HEK293T (cell line): ENCODE results near the gene NCAPD2.

Source experiments
- CTCF ChIA-PET: fragments of 350-600 bp; formaldehyde crosslinking; extraction: SDS; loops from one replicate; lab custom pipeline; 2021; ENCODE audit warnings: antibody characterized with exemption, inconsistent platforms; lab: Yijun Ruan, JAX
- POLR2A ChIA-PET: fragments of 350-600 bp; formaldehyde crosslinking; extraction: SDS; loops from one replicate; lab custom pipeline; 2020; ENCODE audit warnings: antibody characterized with exemption, inconsistent platforms; lab: Yijun Ruan, JAX
- DNase-seq: peaks from one replicate; pipeline ENCODE4 v3.0.0; 2012; ENCODE audit warnings: mixed read lengths; ENCODE audit errors: extremely low spot score
- ARNT ChIP-seq: fragments of 450-650 bp; IDR thresholded peaks from 2 replicates; pipeline ENCODE4 v1.6.1; 2017; ENCODE audit warnings: mild to moderate bottlenecking
- BHLHE40 ChIP-seq: fragments of 450-650 bp; IDR thresholded peaks from 2 replicates; pipeline ENCODE4 v1.6.1; 2016; ENCODE audit warnings: mild to moderate bottlenecking, moderate library complexity, borderline replicate concordance
- CTBP1 ChIP-seq: fragments of 450-650 bp; IDR thresholded peaks from 2 replicates; pipeline ENCODE4 v1.6.1; 2016; ENCODE audit warnings: borderline replicate concordance
- ELF4 ChIP-seq: fragments of 450-650 bp; IDR thresholded peaks from 2 replicates; pipeline ENCODE4 v1.6.1; 2017; ENCODE audit warnings: antibody characterized with exemption
- FOXA1 ChIP-seq: fragments of 450-650 bp; IDR thresholded peaks from 2 replicates; pipeline ENCODE4 v1.6.1; 2016; ENCODE audit warnings: mild to moderate bottlenecking
- FOXK2 ChIP-seq: fragments of 450-650 bp; IDR thresholded peaks from 2 replicates; pipeline ENCODE4 v1.6.1; 2016; ENCODE audit warnings: mild to moderate bottlenecking
- FOXM1 ChIP-seq: fragments of 450-650 bp; IDR thresholded peaks from 2 replicates; pipeline ENCODE4 v1.6.1; 2017; ENCODE audit warnings: mild to moderate bottlenecking, borderline replicate concordance
- L3MBTL2 ChIP-seq: fragments of 450-650 bp; conservative IDR thresholded peaks from 2 replicates; pipeline ENCODE4 v1.6.1; 2016; ENCODE audit warnings: mild to moderate bottlenecking
- LEF1 ChIP-seq: fragments of 450-650 bp; IDR thresholded peaks from 2 replicates; pipeline ENCODE4 v1.6.1; 2017; ENCODE audit warnings: mild to moderate bottlenecking, borderline replicate concordance
- NFRKB ChIP-seq: fragments of 450-650 bp; IDR thresholded peaks from 2 replicates; pipeline ENCODE4 v1.6.1; 2016; ENCODE audit warnings: mild to moderate bottlenecking, moderate library complexity
- PKNOX1 ChIP-seq: fragments of 450-650 bp; IDR thresholded peaks from 2 replicates; pipeline ENCODE4 v1.6.1; 2016
- SP1 ChIP-seq: fragments of 450-650 bp; IDR thresholded peaks from 2 replicates; pipeline ENCODE4 v1.6.1; 2017
- SUZ12 ChIP-seq: fragments of 450-650 bp; IDR thresholded peaks from 2 replicates; pipeline ENCODE4 v1.6.1; 2016; ENCODE audit warnings: mild to moderate bottlenecking
- TARDBP ChIP-seq: fragments of 450-650 bp; IDR thresholded peaks from 2 replicates; pipeline ENCODE4 v1.6.1; 2016
- ZNF384 ChIP-seq: fragments of 450-650 bp; IDR thresholded peaks from 2 replicates; pipeline ENCODE4 v1.6.1; 2016

The NCAPD2 gene

DNA sequence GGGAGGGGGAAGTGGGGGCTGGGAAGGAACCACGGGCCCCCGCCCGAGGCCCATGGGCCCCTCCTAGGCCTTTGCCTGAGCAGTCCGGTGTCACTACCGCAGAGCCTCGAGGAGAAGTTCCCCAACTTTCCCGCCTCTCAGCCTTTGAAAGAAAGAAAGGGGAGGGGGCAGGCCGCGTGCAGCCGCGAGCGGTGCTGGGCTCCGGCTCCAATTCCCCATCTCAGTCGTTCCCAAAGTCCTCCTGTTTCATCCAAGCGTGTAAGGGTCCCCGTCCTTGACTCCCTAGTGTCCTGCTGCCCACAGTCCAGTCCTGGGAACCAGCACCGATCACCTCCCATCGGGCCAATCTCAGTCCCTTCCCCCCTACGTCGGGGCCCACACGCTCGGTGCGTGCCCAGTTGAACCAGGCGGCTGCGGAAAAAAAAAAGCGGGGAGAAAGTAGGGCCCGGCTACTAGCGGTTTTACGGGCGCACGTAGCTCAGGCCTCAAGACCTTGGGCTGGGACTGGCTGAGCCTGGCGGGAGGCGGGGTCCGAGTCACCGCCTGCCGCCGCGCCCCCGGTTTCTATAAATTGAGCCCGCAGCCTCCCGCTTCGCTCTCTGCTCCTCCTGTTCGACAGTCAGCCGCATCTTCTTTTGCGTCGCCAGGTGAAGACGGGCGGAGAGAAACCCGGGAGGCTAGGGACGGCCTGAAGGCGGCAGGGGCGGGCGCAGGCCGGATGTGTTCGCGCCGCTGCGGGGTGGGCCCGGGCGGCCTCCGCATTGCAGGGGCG is 40.2 kb downstream of the NCAPD2 start, which contains the start of gene GAPDH:
Gene GAPDH (plus strand): TSS at position 595 of the 772 bp plus-strand sequence. CDS start 316 bp downstream, outside the sequence.
- CTCF ChIA-PET, result no interaction called here
- POLR2A ChIA-PET, result interaction anchor here (0.5 to 3.0 kb wide), 44 partner anchors 8 to 335 kb away, joined by 3 to 77 read pairs (median 4); partner anchors contain the start of genes IFFO1, MRPL51, NCAPD2 and NOP2
- TF ChIP-seq L3MBTL2 (peak; percentile 97), SP1 (no peak), BHLHE40 (no peak), CTBP1 (peak; percentile 25; the same call in 1 of the 2 replicates), ARNT (peak; percentile 45; the same call in 1 of the 2 replicates), ELF4 (peak; percentile 83; the same call in 1 of the 2 replicates), NFRKB (no peak), FOXM1 (peak; percentile 80; the same call in 1 of the 2 replicates), FOXA1 (no peak), ZNF384 (peak; percentile 96)
- DNase-seq, result peak; percentile 89

- ChIA-PET POLR2A (interaction anchor here (1.0 to 3.0 kb wide), 25 partner anchors 9 to 335 kb away, joined by 3 to 77 read pairs (median 6); partner anchors contain the start of genes IFFO1, MRPL51, NCAPD2 and NOP2), CTCF (no interaction called here)
- TF ChIP-seq ZNF384 (no peak), ARNT (no peak), ELF4 (no peak), NFRKB (no peak), SP1 (no peak)
- DNase-seq, result peak; percentile 52
These were observed 40.7 kb downstream of the NCAPD2 start for GRCh38 chr12:6534695-6534944.

DNA sequence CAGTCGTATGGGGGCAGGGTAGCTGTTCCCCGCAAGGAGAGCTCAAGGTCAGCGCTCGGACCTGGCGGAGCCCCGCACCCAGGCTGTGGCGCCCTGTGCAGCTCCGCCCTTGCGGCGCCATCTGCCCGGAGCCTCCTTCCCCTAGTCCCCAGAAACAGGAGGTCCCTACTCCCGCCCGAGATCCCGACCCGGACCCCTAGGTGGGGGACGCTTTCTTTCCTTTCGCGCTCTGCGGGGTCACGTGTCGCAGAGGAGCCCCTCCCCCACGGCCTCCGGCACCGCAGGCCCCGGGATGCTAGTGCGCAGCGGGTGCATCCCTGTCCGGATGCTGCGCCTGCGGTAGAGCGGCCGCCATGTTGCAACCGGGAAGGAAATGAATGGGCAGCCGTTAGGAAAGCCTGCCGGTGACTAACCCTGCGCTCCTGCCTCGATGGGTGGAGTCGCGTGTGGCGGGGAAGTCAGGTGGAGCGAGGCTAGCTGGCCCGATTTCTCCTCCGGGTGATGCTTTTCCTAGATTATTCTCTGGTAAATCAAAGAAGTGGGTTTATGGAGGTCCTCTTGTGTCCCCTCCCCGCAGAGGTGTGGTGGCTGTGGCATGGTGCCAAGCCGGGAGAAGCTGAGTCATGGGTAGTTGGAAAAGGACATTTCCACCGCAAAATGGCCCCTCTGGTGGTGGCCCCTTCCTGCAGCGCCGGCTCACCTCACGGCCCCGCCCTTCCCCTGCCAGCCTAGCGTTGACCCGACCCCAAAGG is 41.2 kb downstream of the NCAPD2 start:
- peak; percentile 59 for DNase-seq
- ChIA-PET CTCF (interaction anchor here (0.7 to 1.5 kb wide), 2 partner anchors 18 to 22 kb away, joined by 3 to 6 read pairs; no protein-coding TSS in a partner anchor), POLR2A (interaction anchor here (0.7 to 3.0 kb wide), 16 partner anchors 9 to 334 kb away, joined by 3 to 77 read pairs (median 7); partner anchors contain the start of genes IFFO1, MRPL51, NCAPD2 and NOP2)
- TF ChIP-seq TARDBP, result no peak
- TF ChIP-seq NFRKB, result no peak
- no peak for TF ChIP-seq BHLHE40
- no peak for TF ChIP-seq SUZ12
- no peak for TF ChIP-seq ZNF384
- TF ChIP-seq FOXM1, result no peak
- TF ChIP-seq LEF1, result no peak
- TF ChIP-seq ELF4, result no peak
- no peak for TF ChIP-seq FOXK2

DNA sequence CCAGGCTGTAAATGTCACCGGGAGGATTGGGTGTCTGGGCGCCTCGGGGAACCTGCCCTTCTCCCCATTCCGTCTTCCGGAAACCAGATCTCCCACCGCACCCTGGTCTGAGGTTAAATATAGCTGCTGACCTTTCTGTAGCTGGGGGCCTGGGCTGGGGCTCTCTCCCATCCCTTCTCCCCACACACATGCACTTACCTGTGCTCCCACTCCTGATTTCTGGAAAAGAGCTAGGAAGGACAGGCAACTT is 41.7 kb downstream of the NCAPD2 start:
- CTCF ChIA-PET, result interaction anchor here (0.7 to 1.5 kb wide), 2 partner anchors 18 to 21 kb away, joined by 3 to 6 read pairs; no protein-coding TSS in a partner anchor
- POLR2A ChIA-PET, result interaction anchor here (0.7 to 3.0 kb wide), 10 partner anchors 9 to 199 kb away, joined by 3 to 77 read pairs (median 8); partner anchors contain the start of genes COPS7A, IFFO1, MRPL51 and NCAPD2
- TF ChIP-seq CTBP1 (no peak), PKNOX1 (no peak), ELF4 (no peak), FOXK2 (no peak), FOXM1 (no peak), BHLHE40 (no peak), FOXA1 (no peak), ARNT (no peak), LEF1 (no peak), L3MBTL2 (no peak), NFRKB (no peak), SP1 (no peak), TARDBP (no peak)
- DNase-seq, result no peak

DNA sequence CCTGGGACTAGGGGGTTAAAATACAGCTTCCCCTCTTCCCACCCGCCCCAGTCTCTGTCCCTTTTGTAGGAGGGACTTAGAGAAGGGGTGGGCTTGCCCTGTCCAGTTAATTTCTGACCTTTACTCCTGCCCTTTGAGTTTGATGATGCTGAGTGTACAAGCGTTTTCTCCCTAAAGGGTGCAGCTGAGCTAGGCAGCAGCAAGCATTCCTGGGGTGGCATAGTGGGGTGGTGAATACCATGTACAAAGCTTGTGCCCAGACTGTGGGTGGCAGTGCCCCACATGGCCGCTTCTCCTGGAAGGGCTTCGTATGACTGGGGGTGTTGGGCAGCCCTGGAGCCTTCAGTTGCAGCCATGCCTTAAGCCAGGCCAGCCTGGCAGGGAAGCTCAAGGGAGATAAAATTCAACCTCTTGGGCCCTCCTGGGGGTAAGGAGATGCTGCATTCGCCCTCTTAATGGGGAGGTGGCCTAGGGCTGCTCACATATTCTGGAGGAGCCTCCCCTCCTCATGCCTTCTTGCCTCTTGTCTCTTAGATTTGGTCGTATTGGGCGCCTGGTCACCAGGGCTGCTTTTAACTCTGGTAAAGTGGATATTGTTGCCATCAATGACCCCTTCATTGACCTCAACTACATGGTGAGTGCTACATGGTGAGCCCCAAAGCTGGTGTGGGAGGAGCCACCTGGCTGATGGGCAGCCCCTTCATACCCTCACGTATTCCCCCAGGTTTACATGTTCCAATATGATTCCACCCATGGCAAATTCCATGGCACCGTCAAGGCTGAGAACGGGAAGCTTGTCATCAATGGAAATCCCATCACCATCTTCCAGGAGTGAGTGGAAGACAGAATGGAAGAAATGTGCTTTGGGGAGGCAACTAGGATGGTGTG is 42.3 kb downstream of the NCAPD2 start:
- DNase-seq, result no peak
- TF ChIP-seq PKNOX1 (no peak), L3MBTL2 (no peak), FOXM1 (no peak), BHLHE40 (no peak), FOXA1 (no peak), TARDBP (no peak), NFRKB (no peak), FOXK2 (no peak), CTBP1 (no peak), SUZ12 (no peak), LEF1 (no peak), SP1 (no peak), ZNF384 (no peak), ARNT (no peak), ELF4 (no peak)
- POLR2A ChIA-PET, result interaction anchor here (0.7 to 3.0 kb wide), 10 partner anchors 10 to 200 kb away, joined by 3 to 77 read pairs (median 8); partner anchors contain the start of genes COPS7A, IFFO1, MRPL51 and NCAPD2
- CTCF ChIA-PET, result interaction anchor here (0.7 to 1.5 kb wide), 2 partner anchors 17 to 21 kb away, joined by 3 to 6 read pairs; no protein-coding TSS in a partner anchor
